GM23338 (cell line): ENCODE measurements around the gene SLC22A4.

Source experiments
- CTCF ChIP-seq, 2 experiments: fragments of 200-600 bp in 1 of 2; sonication (generic) in 1 of 2; conservative IDR thresholded peaks; 2 replicates each; pipeline versions ENCODE4 v1.5.1 to v1.6.1; 2016 to 2017; ENCODE audit warnings: antibody characterized with exemption in 2 of 2, low read depth in 2 of 2, mild to moderate bottlenecking in 2 of 2, moderate library complexity in 1 of 2
- STAT1 ChIP-seq: IDR thresholded peaks from one replicate; pipeline ENCODE4 v1.6.1; 2016; ENCODE audit warnings: antibody characterized with exemption; ENCODE audit not compliant: unreplicated experiment
- ZNF114 ChIP-seq: fragments of 250-450 bp; sonication (Bioruptor Pico); IDR thresholded peaks from 2 replicates; pipeline ENCODE4 v1.5.0; 2020; ENCODE audit warnings: mild to moderate bottlenecking, moderate library complexity

- TF ChIP-seq CTCF (conservative IDR thresholded peaks at IDR 0.05; ENCODE audit: low read depth in 2 of 2): no peak
- TF ChIP-seq STAT1: no peak
- no peak for TF ChIP-seq ZNF114 (CRISPR knock-in tag)
Measured at GRCh38 chr5:132267166-132267739, 26.9 kb upstream of the SLC22A4 start.
